Suprapubic skin (tissue), 3 donors: ENCODE measurements around the gene LRP6.

Source experiments
- CTCF ChIP-seq, 2 donors: fragments of 200-600 bp in 1 of 2; fragments of 450-650 bp in 1 of 2; sonication (generic) in 1 of 2; IDR thresholded peaks; one replicate each; pipeline ENCODE4 v1.5.1; 2016 to 2019; ENCODE audit warnings: antibody characterized with exemption in 2 of 2, mild to moderate bottlenecking in 1 of 2, moderate library complexity in 1 of 2
- EP300 ChIP-seq: sonication (generic); formaldehyde crosslinking; IDR thresholded peaks from one replicate; pipeline ENCODE4 v1.6.1; 2017; ENCODE audit warnings: antibody characterized with exemption

GRCh38 chr12:12281134-12281533 lies 14.3 kb upstream of the LRP6 start:
- TF ChIP-seq CTCF (IDR thresholded peaks at IDR 0.05) = no peak
- no peak for TF ChIP-seq EP300
